Measurements from ENCODE around the gene COL21A1.
"Not testable (repeated sequence)": the region's sequence is repeated elsewhere in the genome, so short reads cannot be mapped to it uniquely, and the experiment has no call there.

DNA sequence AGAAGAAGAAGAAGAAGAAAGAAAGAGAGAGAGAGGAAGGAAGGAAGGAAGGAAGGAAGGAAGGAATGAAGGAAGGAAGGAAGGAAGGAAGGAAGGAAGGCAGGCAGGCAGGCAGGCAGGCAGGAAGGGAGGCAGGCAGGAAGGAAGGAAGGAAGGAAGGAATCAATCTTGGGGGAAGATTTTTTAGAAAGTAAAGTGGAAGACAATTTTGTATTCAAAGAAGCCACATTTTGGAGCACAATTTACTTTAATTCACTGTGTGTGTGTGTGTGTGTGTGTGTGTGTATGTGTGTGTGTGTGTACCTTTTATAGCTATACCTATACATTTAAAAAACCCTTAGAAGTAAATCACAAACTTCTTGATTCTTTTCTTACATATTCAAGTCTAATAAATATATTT is 13.2 kb upstream of the COL21A1 start:
- TF ChIP-seq, protein P1, sequence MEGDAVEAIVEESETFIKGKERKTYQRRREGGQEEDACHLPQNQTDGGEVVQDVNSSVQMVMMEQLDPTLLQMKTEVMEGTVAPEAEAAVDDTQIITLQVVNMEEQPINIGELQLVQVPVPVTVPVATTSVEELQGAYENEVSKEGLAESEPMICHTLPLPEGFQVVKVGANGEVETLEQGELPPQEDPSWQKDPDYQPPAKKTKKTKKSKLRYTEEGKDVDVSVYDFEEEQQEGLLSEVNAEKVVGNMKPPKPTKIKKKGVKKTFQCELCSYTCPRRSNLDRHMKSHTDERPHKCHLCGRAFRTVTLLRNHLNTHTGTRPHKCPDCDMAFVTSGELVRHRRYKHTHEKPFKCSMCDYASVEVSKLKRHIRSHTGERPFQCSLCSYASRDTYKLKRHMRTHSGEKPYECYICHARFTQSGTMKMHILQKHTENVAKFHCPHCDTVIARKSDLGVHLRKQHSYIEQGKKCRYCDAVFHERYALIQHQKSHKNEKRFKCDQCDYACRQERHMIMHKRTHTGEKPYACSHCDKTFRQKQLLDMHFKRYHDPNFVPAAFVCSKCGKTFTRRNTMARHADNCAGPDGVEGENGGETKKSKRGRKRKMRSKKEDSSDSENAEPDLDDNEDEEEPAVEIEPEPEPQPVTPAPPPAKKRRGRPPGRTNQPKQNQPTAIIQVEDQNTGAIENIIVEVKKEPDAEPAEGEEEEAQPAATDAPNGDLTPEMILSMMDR (conservative IDR thresholded peaks at IDR 0.05; ENCODE audit: low read length) = not testable (repeated sequence)
- TF ChIP-seq EZH2phosphoT487 (IDR thresholded peaks at IDR 0.05; ENCODE audit: borderline replicate concordance, low read depth, low read length) = not testable (repeated sequence)
